Skeletal muscle satellite cell (primary cell): ENCODE data around the gene RETN.

ENCODE experiments used
- H3K27me3 ChIP-seq: 2 replicates; pipeline ENCODE4 v1.7.0; 2013; ENCODE audit warnings: low read length; ENCODE audit not compliant: control insufficient read depth, insufficient read depth
- H3K36me3 ChIP-seq: 2 replicates; pipeline ENCODE4 v1.7.0; 2013; ENCODE audit warnings: mild to moderate bottlenecking, control low read depth, low read length; ENCODE audit not compliant: insufficient read depth
- H3K4me1 ChIP-seq: 2 replicates; pipeline ENCODE4 v1.7.0; 2013; ENCODE audit warnings: low read length; ENCODE audit not compliant: control insufficient read depth, insufficient read depth
- H3K4me2 ChIP-seq: 2 replicates; pipeline ENCODE4 v1.7.0; 2013; ENCODE audit warnings: mild to moderate bottlenecking, low read length
- H3K4me3 ChIP-seq: 2 replicates; pipeline ENCODE4 v1.7.0; 2013; ENCODE audit warnings: low read length
- H3K9ac ChIP-seq: 2 replicates; pipeline ENCODE4 v1.7.0; 2013; ENCODE audit warnings: mild to moderate bottlenecking, low read depth, low read length, moderate library complexity
- H3K9me3 ChIP-seq: replicated peaks from 2 replicates; pipeline ENCODE4 v1.7.0; 2013; ENCODE audit warnings: mild to moderate bottlenecking, control low read depth, low read length

Gene RETN

GRCh38 chr19:7680606-7681339 is 11.9 kb downstream of the RETN start, which contains the start of gene TRAPPC5:
Gene TRAPPC5 (plus strand): TSS chr19:7680833. CDS start chr19:7682254, 1,421 bp downstream.
- Histone ChIP-seq H3K36me3 (peaks cover 15% of the 10 kb centered on the region), H3K4me1 (peaks cover 9% of the 10 kb centered on the region), H3K27me3 (peaks cover 22% of the 10 kb centered on the region), H3K9ac (peak within 1 kb of the TSS; percentile 99), H3K4me2 (peak within 1 kb of the TSS; percentile 91), H3K4me3 (peak within 1 kb of the TSS; percentile 98), H3K9me3 (no peaks in the 10 kb centered on the region)

- Histone ChIP-seq H3K9ac (peak overlapping the region; percentile 99), H3K4me2 (peak overlapping the region; percentile 91), H3K36me3 (peaks cover 15% of the 10 kb centered on the region), H3K4me1 (peaks cover 9% of the 10 kb centered on the region), H3K4me3 (peak overlapping the region; percentile 98), H3K9me3 (no peaks in the 10 kb centered on the region), H3K27me3 (peaks cover 19% of the 10 kb centered on the region)
Observed at GRCh38 chr19:7681340-7682174, 12.7 kb downstream of the RETN start.

- Histone ChIP-seq H3K4me1 (peaks cover 9% of the 10 kb centered on the region), H3K9ac (no peak overlapping the region), H3K4me3 (peak overlapping the region; percentile 98), H3K4me2 (peak overlapping the region; percentile 91), H3K36me3 (peaks cover 15% of the 10 kb centered on the region), H3K9me3 (no peaks in the 10 kb centered on the region), H3K27me3 (peaks cover 12% of the 10 kb centered on the region)
Observed at GRCh38 chr19:7682175-7682855, 13.5 kb downstream of the RETN start.

- Histone ChIP-seq H3K4me1 (peaks cover 6% of the 10 kb centered on the region), H3K4me2 (no peak overlapping the region), H3K36me3 (peaks cover 15% of the 10 kb centered on the region), H3K27me3 (no peaks in the 10 kb centered on the region), H3K9ac (no peak overlapping the region), H3K4me3 (no peak overlapping the region), H3K9me3 (no peaks in the 10 kb centered on the region)
Observed at GRCh38 chr19:7685546-7686445, 16.9 kb downstream of the RETN start.

- H3K9ac ChIP-seq: no peak overlapping the region
- no peak overlapping the region for H3K4me2 ChIP-seq
- peaks cover 13% of the 10 kb centered on the region for H3K36me3 ChIP-seq
- H3K4me3 ChIP-seq: no peak overlapping the region
- peaks cover 2% of the 10 kb centered on the region for H3K4me1 ChIP-seq
- no peaks in the 10 kb centered on the region for H3K9me3 ChIP-seq
- no peaks in the 10 kb centered on the region for H3K27me3 ChIP-seq
Observed at GRCh38 chr19:7687177-7687576, 18.3 kb downstream of the RETN start.

GRCh38 chr19:7689165-7689564 is 20.3 kb downstream of the RETN start:
- Histone ChIP-seq H3K4me3 (no peak overlapping the region), H3K9ac (no peak overlapping the region), H3K36me3 (no peaks in the 10 kb centered on the region), H3K9me3 (no peaks in the 10 kb centered on the region), H3K27me3 (no peaks in the 10 kb centered on the region), H3K4me1 (no peaks in the 10 kb centered on the region), H3K4me2 (no peak overlapping the region)

GRCh38 chr19:7690779-7691258 is 22.0 kb downstream of the RETN start:
- Histone ChIP-seq H3K36me3 (no peaks in the 10 kb centered on the region), H3K27me3 (peaks cover 5% of the 10 kb centered on the region), H3K9ac (no peak overlapping the region), H3K9me3 (no peaks in the 10 kb centered on the region), H3K4me2 (no peak overlapping the region), H3K4me1 (no peaks in the 10 kb centered on the region), H3K4me3 (no peak overlapping the region)

GRCh38 chr19:7691497-7691896 is 22.6 kb downstream of the RETN start:
- H3K36me3 ChIP-seq: no peaks in the 10 kb centered on the region
- no peak overlapping the region for H3K4me2 ChIP-seq
- no peaks in the 10 kb centered on the region for H3K9me3 ChIP-seq
- H3K27me3 ChIP-seq: peaks cover 5% of the 10 kb centered on the region
- H3K4me1 ChIP-seq: no peaks in the 10 kb centered on the region
- no peak overlapping the region for H3K4me3 ChIP-seq
- no peak overlapping the region for H3K9ac ChIP-seq

GRCh38 chr19:7692417-7693088 is 23.7 kb downstream of the RETN start:
- H3K4me2 ChIP-seq: no peak overlapping the region
- H3K36me3 ChIP-seq: no peaks in the 10 kb centered on the region
- H3K9ac ChIP-seq: no peak overlapping the region
- no peak overlapping the region for H3K4me3 ChIP-seq
- H3K9me3 ChIP-seq: no peaks in the 10 kb centered on the region
- H3K27me3 ChIP-seq: peaks cover 9% of the 10 kb centered on the region
- H3K4me1 ChIP-seq: no peaks in the 10 kb centered on the region

GRCh38 chr19:7694499-7694898 is 25.6 kb downstream of the RETN start:
- H3K4me2 ChIP-seq: no peak overlapping the region
- H3K4me3 ChIP-seq: no peak overlapping the region
- no peaks in the 10 kb centered on the region for H3K36me3 ChIP-seq
- peaks cover 19% of the 10 kb centered on the region for H3K27me3 ChIP-seq
- H3K9ac ChIP-seq: no peak overlapping the region
- no peaks in the 10 kb centered on the region for H3K4me1 ChIP-seq
- no peaks in the 10 kb centered on the region for H3K9me3 ChIP-seq
